Activated CD8-positive, alpha-beta T cell treated with anti-CD3 and anti-CD28 coated beads for 36 hours (primary cell): Measurements from ENCODE around the gene TBL1X. TPM values are rescaled to one million over a fixed set of nuclear protein-coding genes. Genes with fewer than 3 reads are reported as not detected.

ENCODE experiments used
- ATAC-seq: fragments of 200-7000 bp; cut with Tn5 transposase; one replicate; pipeline ENCODE4 v1.10.0; 2021; ENCODE audit warnings: mild to moderate bottlenecking, moderate library complexity
- CTCF ChIA-PET: fragments of 350-600 bp; sonication (Branson Sonifier 250); formaldehyde crosslinking; loops from one replicate; lab custom pipeline; 2021; ENCODE audit warnings: antibody characterized with exemption; lab: Charles Lee
- POLR2A ChIA-PET: fragments of 350-600 bp; sonication (Branson Sonifier 250); formaldehyde crosslinking; loops from one replicate; lab custom pipeline; 2021; ENCODE audit warnings: antibody characterized with exemption; lab: Charles Lee
- DNase-seq: peaks from one replicate; pipeline ENCODE4 v3.0.0-alpha.2; 2020
- H3K27ac Mint-ChIP-seq: one replicate; pipeline ENCODE4 v1.8.0; 2021; ENCODE audit warnings: mild to moderate bottlenecking, mixed read lengths
- H3K27me3 Mint-ChIP-seq: one replicate; pipeline ENCODE4 v1.8.0; 2021; ENCODE audit warnings: mixed read lengths
- H3K36me3 Mint-ChIP-seq: one replicate; pipeline ENCODE4 v1.8.0; 2021; ENCODE audit warnings: low read depth, mixed read lengths
- H3K4me1 Mint-ChIP-seq: one replicate; pipeline ENCODE4 v1.8.0; 2021; ENCODE audit warnings: low read depth, mixed read lengths
- H3K4me3 Mint-ChIP-seq: one replicate; pipeline ENCODE4 v1.8.0; 2021; ENCODE audit warnings: mild to moderate bottlenecking, moderate library complexity, mixed read lengths
- H3K9me3 Mint-ChIP-seq: one replicate; pipeline ENCODE4 v1.8.0; 2021; ENCODE audit warnings: mixed read lengths
- CTCF ChIP-seq: fragments of 200-600 bp; IDR thresholded peaks from one replicate; pipeline ENCODE4 v1.8.0; 2022; ENCODE audit warnings: antibody characterized with exemption, mild to moderate bottlenecking
- intact Hi-C: fragments of 100-400 bp; cut with micrococcal nuclease; formaldehyde crosslinking; loops from one replicate; pipeline ENCODE4 v1.10.0; 2022
- total RNA-seq, 2 experiments: library from RNA; stranded (reverse); gene quantifications; one replicate each; pipeline ENCODE4 v1.2.3, GENCODE V29; 2021

The TBL1X gene
- total RNA-seq, 2 experiments from 2014 or later = 28.9 to 32.0 TPM

DNA sequence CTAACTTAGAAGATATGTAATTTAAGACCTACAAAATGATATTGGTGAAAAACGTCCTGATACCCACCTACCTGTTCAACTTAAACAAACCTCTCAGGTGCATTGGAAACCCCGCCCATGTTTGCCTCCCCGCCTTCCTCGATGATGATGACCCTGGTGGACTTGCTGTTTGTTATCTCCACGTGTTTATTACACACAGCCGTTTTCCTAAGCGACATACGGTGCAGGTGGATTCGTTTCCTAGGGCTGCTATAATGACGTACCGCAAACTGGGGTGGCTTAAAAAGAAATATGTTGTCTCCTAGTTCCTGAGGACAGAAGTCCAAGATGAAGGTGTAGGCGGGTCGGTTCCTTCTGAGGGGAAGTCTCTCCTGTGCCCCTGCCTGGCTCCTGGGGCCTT is 190.1 kb downstream of the TBL1X start:
- ATAC-seq = no peak
- ChIA-PET POLR2A (no interaction called here), CTCF (no interaction called here)
- no peaks in the 10 kb centered on the region for H3K9me3 Mint-ChIP-seq
- DNase-seq = no peak
- intact Hi-C loops = no loop called here
- no peaks in the 10 kb centered on the region for H3K27me3 Mint-ChIP-seq
- peaks cover 11% of the 10 kb centered on the region for H3K36me3 Mint-ChIP-seq
- H3K27ac Mint-ChIP-seq = no peak overlapping the region
- TF ChIP-seq CTCF = no peak
- no peak overlapping the region for H3K4me3 Mint-ChIP-seq
- no peaks in the 10 kb centered on the region for H3K4me1 Mint-ChIP-seq

DNA sequence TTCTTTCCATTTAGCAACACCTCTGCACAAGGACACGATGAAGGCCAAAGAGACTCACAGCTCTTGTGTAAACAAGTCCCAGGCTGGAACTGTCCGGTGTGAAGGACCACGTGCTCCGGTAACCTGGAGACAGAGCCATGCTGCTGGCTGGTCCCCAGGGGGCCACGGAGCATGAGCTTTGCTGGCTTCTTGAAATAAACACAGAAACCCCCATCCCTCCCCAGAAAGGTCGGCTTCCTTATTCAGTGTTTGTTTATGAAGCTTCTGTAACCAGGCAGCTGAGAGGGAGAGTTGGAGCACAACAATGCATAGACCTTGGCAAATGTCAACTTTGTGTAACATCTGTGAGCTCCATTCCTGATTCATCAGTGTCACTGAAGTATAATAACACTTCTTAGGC is 191.4 kb downstream of the TBL1X start:
- no peak overlapping the region for H3K27ac Mint-ChIP-seq
- H3K36me3 Mint-ChIP-seq = peaks cover 11% of the 10 kb centered on the region
- H3K4me1 Mint-ChIP-seq = no peaks in the 10 kb centered on the region
- ChIA-PET CTCF (interaction anchor here (1.3 kb wide), 1 partner anchor 10 kb away, joined by 4 read pairs; no protein-coding TSS in a partner anchor), POLR2A (no interaction called here)
- no peak overlapping the region for H3K4me3 Mint-ChIP-seq
- ATAC-seq (no peak), DNase-seq (no peak)
- intact Hi-C loops = no loop called here
- no peak for TF ChIP-seq CTCF
- H3K9me3 Mint-ChIP-seq = no peaks in the 10 kb centered on the region
- H3K27me3 Mint-ChIP-seq = no peaks in the 10 kb centered on the region

- Mint-ChIP-seq H3K27ac (no peak overlapping the region), H3K4me3 (no peak overlapping the region), H3K27me3 (no peaks in the 10 kb centered on the region), H3K4me1 (no peaks in the 10 kb centered on the region), H3K9me3 (no peaks in the 10 kb centered on the region), H3K36me3 (peaks cover 11% of the 10 kb centered on the region)
- DNase-seq (no peak), ATAC-seq (no peak)
- intact Hi-C loops = no loop called here
- no peak for TF ChIP-seq CTCF
- ChIA-PET POLR2A (no interaction called here), CTCF (interaction anchor here (1.3 kb wide), 1 partner anchor 10 kb away, joined by 4 read pairs; no protein-coding TSS in a partner anchor)
Measured at GRCh38 chrX:9656871-9657270, 192.0 kb downstream of the TBL1X start.

- H3K4me1 Mint-ChIP-seq = no peaks in the 10 kb centered on the region
- H3K27me3 Mint-ChIP-seq = no peaks in the 10 kb centered on the region
- peaks cover 11% of the 10 kb centered on the region for H3K36me3 Mint-ChIP-seq
- H3K27ac Mint-ChIP-seq = no peak overlapping the region
- ChIA-PET CTCF (interaction anchor here (0.9 kb wide), 1 partner anchor 10 kb away, joined by 3 read pairs; no protein-coding TSS in a partner anchor), POLR2A (no interaction called here)
- no peak overlapping the region for H3K4me3 Mint-ChIP-seq
- DNase-seq = no peak
- intact Hi-C loops = no loop called here
- no peaks in the 10 kb centered on the region for H3K9me3 Mint-ChIP-seq
- TF ChIP-seq CTCF = no peak
- ATAC-seq = no peak
Measured at GRCh38 chrX:9657590-9658256, 192.9 kb downstream of the TBL1X start.

DNA sequence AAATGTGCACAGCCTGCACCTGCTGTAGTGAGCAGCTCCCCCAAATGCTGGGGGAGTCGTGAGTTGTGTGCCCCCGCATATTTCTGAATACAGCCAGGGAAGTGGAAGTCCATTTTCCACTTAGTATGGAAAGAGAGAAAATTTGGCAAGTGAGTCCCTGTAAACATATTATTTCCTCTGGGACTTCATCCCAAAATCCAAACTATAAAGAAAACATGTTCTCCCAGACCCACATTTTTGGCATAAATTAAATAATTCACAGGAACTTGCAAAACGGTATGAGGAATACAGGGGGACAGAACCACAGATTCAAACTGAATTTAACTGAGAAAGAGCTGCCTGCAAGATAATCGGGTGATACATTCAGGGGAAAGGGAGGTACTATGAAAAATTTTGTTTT is 193.6 kb downstream of the TBL1X start:
- H3K27me3 Mint-ChIP-seq = no peaks in the 10 kb centered on the region
- H3K9me3 Mint-ChIP-seq = no peaks in the 10 kb centered on the region
- no peak for ATAC-seq
- no peak for TF ChIP-seq CTCF
- intact Hi-C loops = no loop called here
- POLR2A ChIA-PET = no interaction called here
- H3K36me3 Mint-ChIP-seq = peaks cover 11% of the 10 kb centered on the region
- no peak for DNase-seq
- CTCF ChIA-PET = interaction anchor here (0.9 kb wide), 1 partner anchor 11 kb away, joined by 3 read pairs; no protein-coding TSS in a partner anchor
- no peaks in the 10 kb centered on the region for H3K4me1 Mint-ChIP-seq
- no peak overlapping the region for H3K4me3 Mint-ChIP-seq
- no peak overlapping the region for H3K27ac Mint-ChIP-seq
